Erythroblast (primary cell): Measurements from ENCODE around the gene SLC39A11.

Experiments
- GATA1 ChIP-seq: IDR thresholded peaks from 2 replicates; pipeline ENCODE4 v1.6.1; 2011; ENCODE audit warnings: low read depth, mild to moderate bottlenecking, control low read depth, low read length, moderate library complexity
- POLR2A ChIP-seq: IDR thresholded peaks from 2 replicates; pipeline ENCODE4 v1.6.1; 2011; ENCODE audit warnings: mild to moderate bottlenecking, low read length

DNA sequence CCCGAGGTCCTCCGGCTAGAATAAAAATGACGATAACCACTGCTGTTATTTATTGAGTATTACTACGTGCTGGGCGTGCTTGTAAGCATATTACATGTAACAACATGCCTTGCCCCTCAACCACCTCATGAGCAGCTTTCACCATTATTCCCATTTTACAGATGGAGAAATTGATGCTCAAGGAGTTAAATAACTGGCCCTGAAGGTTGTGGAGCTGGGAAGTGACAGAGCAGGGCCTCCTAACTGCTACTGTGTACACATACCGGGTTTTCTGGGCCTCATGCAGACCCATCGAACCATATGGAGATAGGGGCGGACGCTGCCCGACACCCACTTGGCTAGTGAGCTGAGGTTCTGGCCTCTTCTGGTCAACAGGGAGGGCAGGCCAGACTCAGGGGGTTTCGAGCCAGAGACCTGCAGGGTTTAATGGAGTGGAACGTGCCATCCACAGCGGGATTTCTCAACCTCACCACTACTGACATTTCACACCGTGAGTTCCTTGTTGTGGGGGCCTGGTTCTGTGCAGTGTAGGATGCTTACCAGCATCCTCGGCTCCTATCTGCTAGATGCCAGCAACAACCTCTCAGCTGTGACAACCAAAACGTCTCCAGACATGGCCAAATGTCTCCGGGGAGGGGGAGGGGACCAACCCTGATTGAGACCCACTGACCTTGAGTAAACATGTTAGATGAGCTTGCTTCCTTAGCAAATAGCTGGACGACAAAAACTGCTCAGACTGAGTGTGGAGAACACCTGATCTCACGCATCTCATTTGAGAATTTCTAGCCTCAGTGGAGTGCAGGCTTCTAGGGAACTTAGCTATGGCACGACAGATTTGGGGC lies 432.0 kb downstream of the SLC39A11 start:
- TF ChIP-seq POLR2A, result no peak
- TF ChIP-seq GATA1, result no peak
